Cardiac fibroblast (primary cell): ENCODE results near the gene THADA.
"Not testable (repeated sequence)": the region's sequence is repeated elsewhere in the genome, so short reads cannot be mapped to it uniquely, and the experiment has no call there.

Experiments
- DNase-seq, 2 donors: peaks; one replicate each; pipeline versions ENCODE4 v3.0.0 to v3.0.0-alpha.2; 2010; ENCODE audit warnings: low read depth in 2 of 2
- H3K4me3 ChIP-seq, 2 donors: replicated peaks in 1 of 2; 1 replicate in 1 of 2; 2 replicates in 1 of 2; pipeline ENCODE4 v1.5.1; 2011; ENCODE audit warnings: low read depth in 2 of 2, low read length in 2 of 2, mild to moderate bottlenecking in 2 of 2, moderate library complexity in 1 of 2
- TF ChIP-seq, protein P1 (sequence below): IDR thresholded peaks from one replicate; pipeline ENCODE4 v1.5.1; 2011; ENCODE audit warnings: low read depth, mild to moderate bottlenecking, low read length, inconsistent platforms

The THADA gene, protein sequence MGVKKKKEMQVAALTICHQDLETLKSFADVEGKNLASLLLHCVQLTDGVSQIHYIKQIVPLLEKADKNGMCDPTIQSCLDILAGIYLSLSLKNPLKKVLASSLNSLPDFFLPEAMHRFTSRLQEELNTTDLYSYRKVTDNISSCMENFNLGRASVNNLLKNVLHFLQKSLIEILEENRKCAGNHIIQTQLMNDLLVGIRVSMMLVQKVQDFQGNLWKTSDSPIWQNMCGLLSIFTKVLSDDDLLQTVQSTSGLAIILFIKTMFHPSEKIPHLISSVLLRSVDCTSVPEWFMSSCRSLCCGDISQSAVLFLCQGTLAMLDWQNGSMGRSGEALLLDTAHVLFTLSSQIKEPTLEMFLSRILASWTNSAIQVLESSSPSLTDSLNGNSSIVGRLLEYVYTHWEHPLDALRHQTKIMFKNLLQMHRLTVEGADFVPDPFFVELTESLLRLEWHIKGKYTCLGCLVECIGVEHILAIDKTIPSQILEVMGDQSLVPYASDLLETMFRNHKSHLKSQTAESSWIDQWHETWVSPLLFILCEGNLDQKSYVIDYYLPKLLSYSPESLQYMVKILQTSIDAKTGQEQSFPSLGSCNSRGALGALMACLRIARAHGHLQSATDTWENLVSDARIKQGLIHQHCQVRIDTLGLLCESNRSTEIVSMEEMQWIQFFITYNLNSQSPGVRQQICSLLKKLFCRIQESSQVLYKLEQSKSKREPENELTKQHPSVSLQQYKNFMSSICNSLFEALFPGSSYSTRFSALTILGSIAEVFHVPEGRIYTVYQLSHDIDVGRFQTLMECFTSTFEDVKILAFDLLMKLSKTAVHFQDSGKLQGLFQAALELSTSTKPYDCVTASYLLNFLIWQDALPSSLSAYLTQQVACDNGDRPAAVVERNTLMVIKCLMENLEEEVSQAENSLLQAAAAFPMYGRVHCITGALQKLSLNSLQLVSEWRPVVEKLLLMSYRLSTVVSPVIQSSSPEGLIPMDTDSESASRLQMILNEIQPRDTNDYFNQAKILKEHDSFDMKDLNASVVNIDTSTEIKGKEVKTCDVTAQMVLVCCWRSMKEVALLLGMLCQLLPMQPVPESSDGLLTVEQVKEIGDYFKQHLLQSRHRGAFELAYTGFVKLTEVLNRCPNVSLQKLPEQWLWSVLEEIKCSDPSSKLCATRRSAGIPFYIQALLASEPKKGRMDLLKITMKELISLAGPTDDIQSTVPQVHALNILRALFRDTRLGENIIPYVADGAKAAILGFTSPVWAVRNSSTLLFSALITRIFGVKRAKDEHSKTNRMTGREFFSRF (N-terminal part only)

DNA sequence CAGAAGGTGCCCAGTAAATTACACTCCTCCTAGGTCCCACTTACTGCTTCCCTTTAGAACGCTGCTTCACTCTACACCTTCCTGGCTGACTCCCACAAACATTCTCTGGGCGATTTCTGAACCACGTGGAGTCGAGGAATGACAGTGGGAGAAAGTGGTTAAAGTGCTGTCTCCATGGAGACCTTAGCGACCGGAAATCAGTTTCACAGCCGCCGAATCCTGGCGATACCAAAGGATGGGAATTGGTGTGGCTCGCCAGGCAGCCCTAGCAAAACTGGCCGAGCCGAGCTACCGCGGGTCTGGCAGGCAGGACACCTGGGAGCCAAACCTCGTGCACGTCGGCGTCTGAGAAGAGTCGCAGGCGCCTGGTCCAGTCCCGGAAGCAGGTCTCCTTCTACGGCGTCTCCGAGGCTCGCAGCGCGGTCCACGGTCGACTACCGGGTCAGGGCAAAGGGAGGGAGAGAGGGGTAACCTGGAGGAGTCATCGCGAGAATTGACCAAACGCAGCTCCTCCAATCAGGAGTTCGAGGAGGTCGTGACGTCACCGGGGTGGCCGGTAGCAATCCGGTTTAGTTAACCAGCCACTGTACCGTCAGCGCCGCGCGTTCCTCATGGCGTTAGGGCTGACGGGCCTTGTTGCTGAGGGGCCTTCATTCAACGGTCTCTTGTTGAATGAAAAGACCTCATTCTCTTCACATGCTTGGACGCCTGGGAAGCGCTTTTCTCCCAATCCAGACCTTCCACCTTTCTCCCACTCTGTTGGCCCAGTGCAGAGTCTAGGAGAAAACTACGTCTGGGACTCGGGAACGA is at the start of gene THADA:
TSS of gene THADA (minus strand) at position 436 of the 810 bp plus-strand sequence. CDS start 3,646 bp downstream, outside the sequence.
- peak; percentile 99 to 100 for DNase-seq
- TF ChIP-seq, protein P1, sequence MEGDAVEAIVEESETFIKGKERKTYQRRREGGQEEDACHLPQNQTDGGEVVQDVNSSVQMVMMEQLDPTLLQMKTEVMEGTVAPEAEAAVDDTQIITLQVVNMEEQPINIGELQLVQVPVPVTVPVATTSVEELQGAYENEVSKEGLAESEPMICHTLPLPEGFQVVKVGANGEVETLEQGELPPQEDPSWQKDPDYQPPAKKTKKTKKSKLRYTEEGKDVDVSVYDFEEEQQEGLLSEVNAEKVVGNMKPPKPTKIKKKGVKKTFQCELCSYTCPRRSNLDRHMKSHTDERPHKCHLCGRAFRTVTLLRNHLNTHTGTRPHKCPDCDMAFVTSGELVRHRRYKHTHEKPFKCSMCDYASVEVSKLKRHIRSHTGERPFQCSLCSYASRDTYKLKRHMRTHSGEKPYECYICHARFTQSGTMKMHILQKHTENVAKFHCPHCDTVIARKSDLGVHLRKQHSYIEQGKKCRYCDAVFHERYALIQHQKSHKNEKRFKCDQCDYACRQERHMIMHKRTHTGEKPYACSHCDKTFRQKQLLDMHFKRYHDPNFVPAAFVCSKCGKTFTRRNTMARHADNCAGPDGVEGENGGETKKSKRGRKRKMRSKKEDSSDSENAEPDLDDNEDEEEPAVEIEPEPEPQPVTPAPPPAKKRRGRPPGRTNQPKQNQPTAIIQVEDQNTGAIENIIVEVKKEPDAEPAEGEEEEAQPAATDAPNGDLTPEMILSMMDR = no peak
- H3K4me3 ChIP-seq = peak within 1 kb of the TSS; percentile 73 to 86

DNA sequence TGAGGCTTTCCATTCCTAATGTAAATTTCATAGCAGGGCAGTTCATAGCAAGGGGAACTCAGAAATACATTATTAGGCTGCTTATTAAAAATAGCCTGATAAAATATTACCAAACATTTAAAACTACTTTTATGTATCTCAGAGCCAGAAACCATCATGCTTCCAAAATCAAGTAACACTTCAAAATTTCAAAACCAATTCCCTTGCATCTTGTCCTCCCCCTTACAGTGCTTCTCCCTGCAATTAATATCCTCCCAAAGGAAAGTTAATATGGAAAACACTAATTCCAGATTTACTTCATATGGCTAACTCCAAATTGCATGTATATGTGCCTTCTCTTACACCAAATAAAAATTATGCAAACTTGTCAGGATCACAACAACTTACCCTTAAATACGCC is 47.8 kb upstream of the THADA start:
- no peak for DNase-seq
- no peak overlapping the region for H3K4me3 ChIP-seq
- TF ChIP-seq, protein P1 = no peak

DNA sequence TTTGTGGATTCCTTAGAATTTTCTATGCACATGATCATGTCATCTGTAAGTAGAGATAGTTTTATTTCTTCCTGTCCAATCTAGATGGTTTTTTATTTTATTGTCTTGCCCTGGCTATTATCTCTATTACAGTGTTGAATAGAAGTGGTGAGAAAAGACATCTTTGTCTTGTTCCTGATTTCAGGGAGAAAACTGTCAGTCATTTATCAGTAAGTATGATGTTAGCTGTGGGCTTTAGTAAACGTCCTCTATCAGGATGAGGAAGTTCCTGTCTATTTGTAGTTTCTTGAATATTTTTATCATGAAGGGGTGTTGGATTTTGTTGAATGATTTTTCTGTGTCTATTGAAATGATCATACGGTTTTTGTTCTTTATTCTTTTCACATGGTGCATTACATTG is 46.5 kb upstream of the THADA start:
- no peak for DNase-seq
- TF ChIP-seq, protein P1 = no peak
- H3K4me3 ChIP-seq = no peak overlapping the region

DNA sequence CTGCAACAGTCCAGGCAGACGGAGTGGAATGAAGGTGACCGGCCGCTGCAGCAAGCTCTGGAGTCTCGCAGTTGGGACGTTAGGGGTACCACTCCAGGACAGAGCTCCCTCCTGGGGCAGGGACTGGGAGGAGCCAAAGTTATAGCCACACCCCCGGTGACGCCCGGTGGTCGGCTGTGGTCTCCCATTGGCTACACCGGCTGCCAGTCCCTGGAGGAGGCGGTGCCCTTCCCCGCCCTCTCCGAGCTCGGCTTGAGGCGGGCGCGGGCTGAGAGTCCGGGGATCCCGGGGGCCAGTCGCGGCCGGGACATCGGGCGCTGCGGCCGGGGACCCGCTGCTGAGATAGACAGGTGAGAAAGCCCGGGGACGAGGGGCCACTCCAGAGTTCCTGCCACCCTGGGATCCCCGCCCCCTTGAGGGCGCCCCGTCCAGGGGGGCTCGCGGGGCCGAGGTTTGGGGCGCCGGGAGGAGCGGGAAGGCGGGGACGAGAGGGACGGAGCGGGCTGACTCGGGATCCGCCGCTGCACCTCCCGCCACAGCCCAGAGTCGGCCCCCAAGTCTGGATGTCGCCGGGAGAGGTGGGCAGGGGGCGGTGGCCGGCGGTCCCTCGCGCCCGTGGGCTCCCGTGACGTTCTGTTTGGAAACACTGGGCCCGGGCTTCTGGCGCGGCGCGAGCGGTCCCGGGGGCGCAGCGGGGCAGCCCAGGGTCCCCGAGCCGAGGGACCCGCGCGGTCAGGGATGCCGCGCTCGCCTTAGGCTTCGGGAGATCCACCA is 41.4 kb upstream of the THADA start, which contains the start of gene PLEKHH2:
TSS of gene PLEKHH2 (plus strand) at position 231 of the 774 bp plus-strand sequence. CDS start 7,414 bp downstream, outside the sequence.
- DNase-seq = peak; percentile 89
- TF ChIP-seq, protein P1 = no peak
- peak within 1 kb of the TSS; percentile 69 to 78 for H3K4me3 ChIP-seq

DNA sequence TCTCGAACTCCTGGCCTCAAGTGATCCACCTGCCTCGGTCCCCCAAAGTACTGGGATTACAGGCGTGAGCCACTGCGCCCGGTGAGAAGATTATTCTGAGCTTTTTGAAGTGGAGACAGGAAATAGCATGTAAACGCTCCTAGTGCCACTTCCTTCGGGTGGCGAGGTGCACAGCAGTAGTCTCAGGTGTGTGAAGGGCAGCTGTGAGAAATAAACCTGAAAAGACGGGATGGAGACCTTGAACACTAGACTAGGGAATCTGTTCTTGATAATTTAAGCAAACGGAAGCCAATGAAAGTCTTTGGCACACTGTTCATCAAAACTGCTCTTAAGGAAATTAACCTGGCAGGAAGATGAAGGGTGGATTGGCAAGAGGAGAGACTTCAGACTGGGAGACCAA is 40.8 kb upstream of the THADA start:
- TF ChIP-seq, protein P1 = no peak
- H3K4me3 ChIP-seq = peak overlapping the region; percentile 69 to 78
- DNase-seq = no peak

DNA sequence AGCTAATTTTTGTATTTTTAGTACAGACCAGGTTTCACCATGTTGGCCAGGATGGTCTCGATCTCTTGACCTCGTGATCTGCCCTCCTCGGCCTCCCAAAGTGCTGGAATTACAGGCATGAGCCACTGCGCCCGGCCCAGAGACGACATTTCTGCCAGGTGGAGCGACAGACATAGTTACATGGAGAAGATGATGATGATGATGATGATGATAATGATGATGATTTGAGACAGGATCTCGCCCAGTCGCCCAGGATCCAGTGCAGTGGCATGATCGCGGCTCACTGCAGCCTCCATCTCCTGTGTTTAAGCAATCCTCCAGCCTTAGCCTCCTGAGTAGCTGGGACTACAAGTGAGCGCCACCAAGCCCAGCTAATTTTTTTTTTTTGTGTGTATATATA is 40.3 kb upstream of the THADA start:
- DNase-seq, H3K4me3 ChIP-seq: not testable (repeated sequence)
